B cell (primary cell): ENCODE results near the gene FOSB. TPM values are rescaled to one million over a fixed set of nuclear protein-coding genes. Genes with fewer than 3 reads are reported as not detected.
A peak's percentile ranks its signal among the peaks of the same experiment; 100 is the strongest.

Experiments used
- ATAC-seq: fragments of 200-7000 bp; cut with Tn5 transposase; one replicate; pipeline ENCODE4 v1.10.0; 2021; ENCODE audit warnings: low read depth, mild to moderate bottlenecking, moderate number of reproducible peaks, moderate library complexity
- CTCF ChIA-PET: fragments of 350-600 bp; sonication (Branson Sonifier 250); formaldehyde crosslinking; loops from one replicate; lab custom pipeline; 2021; ENCODE audit warnings: antibody characterized with exemption, inconsistent platforms; lab: Charles Lee
- POLR2A ChIA-PET: fragments of 350-600 bp; sonication (Branson Sonifier 250); formaldehyde crosslinking; loops from one replicate; lab custom pipeline; 2021; ENCODE audit warnings: antibody characterized with exemption; lab: Charles Lee
- DNase-seq: peaks from one replicate; pipeline ENCODE4 v3.0.0; 2013
- H2AFZ ChIP-seq: 2 replicates; pipeline ENCODE4 v1.6.1; 2012; ENCODE audit warnings: mild to moderate bottlenecking, low read depth, low read length; ENCODE audit not compliant: insufficient read depth, poor library complexity, severe bottlenecking
- H3K27ac ChIP-seq, 2 donors: 1 replicate in 1 of 2; 2 replicates in 1 of 2; pipeline ENCODE4 v1.5.1; 2012 to 2013; ENCODE audit warnings: low read length in 2 of 2, mild to moderate bottlenecking in 2 of 2, moderate library complexity in 1 of 2
- H3K27me3 ChIP-seq, 4 experiments: fragments of 200-600 bp in 1 of 4; sonication (generic) in 1 of 4; replicated peaks in 1 of 4; 1 replicate in 2 of 4; 2 replicates in 2 of 4; pipeline versions ENCODE4 v1.6.1 to v1.7.0; 2013 to 2016; ENCODE audit warnings: low read length in 3 of 4, mild to moderate bottlenecking in 2 of 4, mixed read lengths in 1 of 4, moderate library complexity in 1 of 4; ENCODE audit not compliant: insufficient read depth in 4 of 4, control insufficient read depth in 3 of 4; ENCODE audit errors: control extremely low read depth in 1 of 4
- H3K36me3 ChIP-seq, 2 experiments: replicated peaks in 1 of 2; 1 replicate in 1 of 2; 2 replicates in 1 of 2; pipeline versions ENCODE4 v1.6.1 to v1.7.1; 2013; ENCODE audit warnings: low read length in 1 of 2; ENCODE audit not compliant: insufficient read depth in 2 of 2, control insufficient read depth in 1 of 2; ENCODE audit errors: control extremely low read depth in 1 of 2, extremely low read depth in 1 of 2
- H3K4me1 ChIP-seq, 2 donors: fragments of 200-600 bp in 1 of 2; sonication (generic) in 1 of 2; 1 replicate in 1 of 2; 2 replicates in 1 of 2; pipeline versions ENCODE4 v1.5.1 to v1.6.1; 2013 to 2017; ENCODE audit warnings: low read length in 2 of 2; ENCODE audit not compliant: control insufficient read depth in 2 of 2, insufficient read depth in 2 of 2
- H3K4me2 ChIP-seq: replicated peaks from 2 replicates; pipeline ENCODE3; 2012; ENCODE audit warnings: mild to moderate bottlenecking, low read depth, low read length; ENCODE audit not compliant: poor library complexity, severe bottlenecking
- H3K4me3 ChIP-seq, 5 experiments: fragments of 200-600 bp in 1 of 5; sonication (generic) in 1 of 5; 1 replicate in 3 of 5; 2 replicates in 2 of 5; pipeline versions ENCODE4 v1.5.1 to v1.7.0; 2011 to 2016; ENCODE audit warnings: low read length in 4 of 5, mild to moderate bottlenecking in 4 of 5, low read depth in 2 of 5, control low read depth in 1 of 5, moderate library complexity in 1 of 5; ENCODE audit not compliant: insufficient read depth in 1 of 5; ENCODE audit errors: control extremely low read depth in 1 of 5, extremely low read depth in 1 of 5
- H3K79me2 ChIP-seq: fragments of 200-600 bp; sonication (generic); one replicate; pipeline ENCODE4 v1.6.0; 2016; ENCODE audit warnings: low read length; ENCODE audit not compliant: control insufficient read depth, insufficient read depth
- H3K9ac ChIP-seq: fragments of 200-600 bp; sonication (generic); 2 replicates; pipeline ENCODE4 v1.6.1; 2017; ENCODE audit warnings: mild to moderate bottlenecking, low read length, moderate library complexity
- H3K9me3 ChIP-seq, 3 donors: one replicate each; pipeline versions ENCODE4 v1.6.1 to v1.7.1; 2013; ENCODE audit warnings: low read length in 2 of 3; ENCODE audit not compliant: control insufficient read depth in 2 of 3, insufficient read depth in 1 of 3; ENCODE audit errors: control extremely low read depth in 1 of 3
- H4K20me1 ChIP-seq: 2 replicates; pipeline ENCODE4 v1.6.0; 2012; ENCODE audit warnings: mild to moderate bottlenecking, low read length; ENCODE audit not compliant: insufficient read depth, control insufficient read depth, poor library complexity, severe bottlenecking
- H3K27ac Mint-ChIP-seq: one replicate; pipeline ENCODE4 v1.8.0; 2021; ENCODE audit warnings: mixed read lengths
- H3K27me3 Mint-ChIP-seq: one replicate; pipeline ENCODE4 v1.8.0; 2021; ENCODE audit warnings: mixed read lengths
- H3K4me1 Mint-ChIP-seq: one replicate; pipeline ENCODE4 v1.8.0; 2021; ENCODE audit warnings: mixed read lengths
- H3K4me3 Mint-ChIP-seq: one replicate; pipeline ENCODE4 v1.8.0; 2021; ENCODE audit warnings: mixed read lengths
- H3K9me3 Mint-ChIP-seq: one replicate; pipeline ENCODE4 v1.8.0; 2022; ENCODE audit warnings: mixed read lengths; ENCODE audit not compliant: insufficient read depth
- EZH2 ChIP-seq: IDR thresholded peaks from 2 replicates; pipeline ENCODE4 v1.6.1; 2012; ENCODE audit warnings: borderline replicate concordance, low read depth, mild to moderate bottlenecking, moderate library complexity, low read length; ENCODE audit not compliant: insufficient read depth, poor library complexity, severe bottlenecking
- WGBS: methylation state at CpG from one replicate; pipeline ENCODE4 v1.1.5; 2013; ENCODE audit warnings: missing lambda C conversion rate; ENCODE audit not compliant: insufficient coverage; 5-methylcytosine and 5-hydroxymethylcytosine counted together
- intact Hi-C: fragments of 100-400 bp; cut with micrococcal nuclease; formaldehyde crosslinking; loops from one replicate; pipeline ENCODE4 v1.10.0; 2022
- polyA plus RNA-seq: library from polyadenylated mRNA; depleted of rRNA; stranded (reverse); fragments of >200 nt; gene quantifications from 2 replicates; pipeline ENCODE4 v1.2.3, GENCODE V29; 2012
- total RNA-seq, 2 donors: library from RNA; stranded (reverse); fragments of 120-200 nt in 1 of 2; gene quantifications; 1 replicate in 1 of 2; 2 replicates in 1 of 2; pipeline versions ENCODE4 v1.2.3 to v1.2.4, GENCODE V29; 2013 to 2022
- TF ChIP-seq, protein P1 (sequence below): fragments of 200-600 bp; IDR thresholded peaks from one replicate; pipeline ENCODE4 v1.8.0; 2022; ENCODE audit warnings: antibody characterized with exemption, mild to moderate bottlenecking

The FOSB gene
- total and polyA plus RNA-seq, 2 donors (not counting 1 experiment from before 2014, with no cell fraction given): 39.6 to 2,860 TPM

DNA sequence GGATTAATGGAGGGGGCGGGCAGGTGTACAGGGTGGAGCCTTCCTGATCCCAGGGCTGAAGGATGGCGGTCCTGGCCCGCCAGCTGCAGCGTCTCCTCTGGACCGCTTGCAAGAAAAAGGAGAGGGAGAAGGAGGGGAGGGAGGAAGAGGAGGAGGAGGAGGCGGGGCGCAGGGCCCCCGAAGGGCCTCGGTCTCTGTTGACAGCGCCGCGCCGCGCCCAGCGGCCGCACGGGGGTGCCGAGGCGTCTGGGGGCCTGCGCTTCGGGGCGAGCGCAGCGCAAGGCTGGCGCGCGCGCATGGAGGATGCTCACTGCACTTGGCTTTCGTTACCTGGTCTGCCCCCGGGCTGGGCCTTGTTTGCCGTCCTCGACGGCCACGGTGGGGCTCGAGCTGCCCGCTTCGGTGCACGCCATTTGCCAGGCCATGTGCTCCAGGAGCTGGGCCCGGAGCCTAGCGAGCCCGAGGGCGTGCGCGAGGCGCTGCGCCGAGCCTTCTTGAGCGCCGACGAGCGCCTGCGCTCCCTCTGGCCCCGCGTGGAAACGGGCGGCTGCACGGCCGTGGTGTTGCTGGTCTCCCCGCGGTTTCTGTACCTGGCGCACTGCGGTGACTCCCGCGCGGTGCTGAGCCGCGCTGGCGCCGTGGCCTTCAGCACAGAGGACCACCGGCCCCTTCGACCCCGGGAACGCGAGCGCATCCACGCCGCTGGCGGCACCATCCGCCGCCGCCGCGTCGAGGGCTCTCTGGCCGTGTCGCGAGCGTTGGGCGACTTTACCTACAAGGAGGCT is 30.8 kb downstream of the FOSB start, which contains the start of gene PPM1N:
TSS of gene PPM1N (plus strand) at position 33 of the 785 bp plus-strand sequence. CDS start at position 63, 30 bp downstream.
- Mint-ChIP-seq H3K4me3 (peak within 1 kb of the TSS; percentile 83), H3K27ac (peak within 1 kb of the TSS; percentile 71), H3K9me3 (no peaks in the 10 kb centered on the region), H3K27me3 (peaks cover 12% of the 10 kb centered on the region), H3K4me1 (peaks cover 48% of the 10 kb centered on the region)
- Histone ChIP-seq H3K4me2 (peak within 1 kb of the TSS; percentile 99), H3K27ac (no peak within 1 kb of the TSS), H3K9me3 (peaks cover 0 to 14% (median 0%) of the 10 kb centered on the region in 3 donors), H4K20me1 (peaks cover 11% of the 10 kb centered on the region), H3K79me2 (peaks cover 5% of the 10 kb centered on the region), H2AFZ (peak within 1 kb of the TSS; percentile 85), H3K4me3 (peak within 1 kb of the TSS; percentile 11 to 64 (median 52)), H3K36me3 (peaks cover 1 to 5% of the 10 kb centered on the region in 2 experiments), H3K9ac (peak within 1 kb of the TSS; percentile 58), H3K4me1 (peaks cover 31 to 47% of the 10 kb centered on the region in 2 donors), H3K27me3 (peaks cover 0 to 34% (median 17%) of the 10 kb centered on the region in 4 experiments)
- 4% methylated on average over 89 of the region's 89 CpGs for WGBS
- ChIA-PET POLR2A (interaction anchor here (0.5 to 1.0 kb wide), 4 partner anchors 17 to 143 kb away, joined by 3 to 8 read pairs (median 4); no protein-coding TSS in a partner anchor), CTCF (interaction anchor here (0.5 to 1.8 kb wide), 14 partner anchors 13 to 145 kb away, joined by 3 to 15 read pairs (median 4); no protein-coding TSS in a partner anchor)
- TF ChIP-seq, protein P1, sequence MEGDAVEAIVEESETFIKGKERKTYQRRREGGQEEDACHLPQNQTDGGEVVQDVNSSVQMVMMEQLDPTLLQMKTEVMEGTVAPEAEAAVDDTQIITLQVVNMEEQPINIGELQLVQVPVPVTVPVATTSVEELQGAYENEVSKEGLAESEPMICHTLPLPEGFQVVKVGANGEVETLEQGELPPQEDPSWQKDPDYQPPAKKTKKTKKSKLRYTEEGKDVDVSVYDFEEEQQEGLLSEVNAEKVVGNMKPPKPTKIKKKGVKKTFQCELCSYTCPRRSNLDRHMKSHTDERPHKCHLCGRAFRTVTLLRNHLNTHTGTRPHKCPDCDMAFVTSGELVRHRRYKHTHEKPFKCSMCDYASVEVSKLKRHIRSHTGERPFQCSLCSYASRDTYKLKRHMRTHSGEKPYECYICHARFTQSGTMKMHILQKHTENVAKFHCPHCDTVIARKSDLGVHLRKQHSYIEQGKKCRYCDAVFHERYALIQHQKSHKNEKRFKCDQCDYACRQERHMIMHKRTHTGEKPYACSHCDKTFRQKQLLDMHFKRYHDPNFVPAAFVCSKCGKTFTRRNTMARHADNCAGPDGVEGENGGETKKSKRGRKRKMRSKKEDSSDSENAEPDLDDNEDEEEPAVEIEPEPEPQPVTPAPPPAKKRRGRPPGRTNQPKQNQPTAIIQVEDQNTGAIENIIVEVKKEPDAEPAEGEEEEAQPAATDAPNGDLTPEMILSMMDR: peak; percentile 47
- TF ChIP-seq EZH2: no peak
- ATAC-seq (peak; percentile 47), DNase-seq (peak; percentile 87)
- intact Hi-C loops: loop anchor here (1.0 kb wide), 1 partner anchor 25 kb away; no protein-coding TSS in a partner anchor
